Fibroblast of skin of back (primary cell): ENCODE measurements around the gene PLEKHO2.

ENCODE experiments used
- DNase-seq: peaks from one replicate; pipeline ENCODE4 v3.0.0-alpha.2; 2013

The PLEKHO2 gene

GRCh38 chr15:64912379-64913325 is 70.9 kb downstream of the PLEKHO2 start:
- no peak for DNase-seq

- DNase-seq: no peak
Measured at GRCh38 chr15:64915518-64916227, 74.0 kb downstream of the PLEKHO2 start.

- DNase-seq: no peak
Measured at GRCh38 chr15:64916365-64916764, 74.7 kb downstream of the PLEKHO2 start.

GRCh38 chr15:64917211-64917610 is 75.5 kb downstream of the PLEKHO2 start:
- no peak for DNase-seq
